ENCODE data around the gene TRPM5. TPM values are rescaled to one million over a fixed set of nuclear protein-coding genes. Genes with fewer than 3 reads are reported as not detected.

Gene TRPM5
- total and polyA plus RNA-seq, 4 donors = 0.05 TPM; not detected in 3

GRCh38 chr11:2432171-2432621 is 12.1 kb downstream of the TRPM5 start:
- no peak overlapping the region for H3K27ac ChIP-seq (ENCODE audit: low read depth in 1 of 2, low read length in 2 of 2)
- no peaks in the 10 kb centered on the region for H3K27me3 ChIP-seq (ENCODE audit: control insufficient read depth in 4 of 4, insufficient read depth in 4 of 4, low read length in 3 of 4)
- no peaks in the 10 kb centered on the region for H3K36me3 ChIP-seq (ENCODE audit: control insufficient read depth in 4 of 4, insufficient read depth in 3 of 4, low read depth in 1 of 4, low read length in 3 of 4)
- 80% methylated on average over 15 of the region's 15 CpGs for WGBS
- no peak for DNase-seq (ENCODE audit: low spot score)
- H3K4me1 ChIP-seq (ENCODE audit: control insufficient read depth in 4 of 4, insufficient read depth in 4 of 4, low read length in 3 of 4) = no peaks in the 10 kb centered on the region
- no peaks in the 10 kb centered on the region for H3K9me3 ChIP-seq (ENCODE audit: control insufficient read depth in 4 of 4, low read length in 3 of 4)
- no peak overlapping the region for H3K9ac ChIP-seq (ENCODE audit: low read depth in 1 of 2, low read length in 2 of 2)
- no peak for TF ChIP-seq SP1 (IDR thresholded peaks at IDR 0.05)
- no peak for TF ChIP-seq FOXA2 (IDR thresholded peaks at IDR 0.05)
- TF ChIP-seq FOXA1 (IDR thresholded peaks at IDR 0.05) = no peak
- no peak for TF ChIP-seq TAF1 (conservative IDR thresholded peaks at IDR 0.05)
- no peak for TF ChIP-seq RXRA (IDR thresholded peaks at IDR 0.05)
- TF ChIP-seq MAX (IDR thresholded peaks at IDR 0.05) = no peak
- no peak for TF ChIP-seq GABPA (IDR thresholded peaks at IDR 0.05 in 1 of 2, conservative IDR thresholded peaks at IDR 0.05 in 1 of 2)
- no peak for TF ChIP-seq REST (IDR thresholded peaks at IDR 0.05)
- no peak overlapping the region for H3K4me3 ChIP-seq (ENCODE audit: low read depth in 1 of 3, low read length in 3 of 3)

GRCh38 chr11:2431395-2431794 is 12.9 kb downstream of the TRPM5 start:
- no peaks in the 10 kb centered on the region for H3K4me1 ChIP-seq (ENCODE audit: control insufficient read depth in 4 of 4, insufficient read depth in 4 of 4, low read length in 3 of 4)
- TF ChIP-seq FOXA2 (IDR thresholded peaks at IDR 0.05) (no peak), RAD21 (IDR thresholded peaks at IDR 0.05) (no peak), SP1 (IDR thresholded peaks at IDR 0.05) (no peak), HNF4G (IDR thresholded peaks at IDR 0.05) (no peak), NR2F2 (IDR thresholded peaks at IDR 0.05) (no peak), MAX (IDR thresholded peaks at IDR 0.05) (no peak), JUND (IDR thresholded peaks at IDR 0.05) (no peak), REST (IDR thresholded peaks at IDR 0.05) (no peak), TAF1 (conservative IDR thresholded peaks at IDR 0.05) (no peak), FOXA1 (IDR thresholded peaks at IDR 0.05) (no peak), HNF4A (conservative IDR thresholded peaks at IDR 0.05) (no peak), GABPA (IDR thresholded peaks at IDR 0.05 in 1 of 2, conservative IDR thresholded peaks at IDR 0.05 in 1 of 2) (no peak), YY1 (IDR thresholded peaks at IDR 0.05) (no peak)
- TF ChIP-seq, protein P1, sequence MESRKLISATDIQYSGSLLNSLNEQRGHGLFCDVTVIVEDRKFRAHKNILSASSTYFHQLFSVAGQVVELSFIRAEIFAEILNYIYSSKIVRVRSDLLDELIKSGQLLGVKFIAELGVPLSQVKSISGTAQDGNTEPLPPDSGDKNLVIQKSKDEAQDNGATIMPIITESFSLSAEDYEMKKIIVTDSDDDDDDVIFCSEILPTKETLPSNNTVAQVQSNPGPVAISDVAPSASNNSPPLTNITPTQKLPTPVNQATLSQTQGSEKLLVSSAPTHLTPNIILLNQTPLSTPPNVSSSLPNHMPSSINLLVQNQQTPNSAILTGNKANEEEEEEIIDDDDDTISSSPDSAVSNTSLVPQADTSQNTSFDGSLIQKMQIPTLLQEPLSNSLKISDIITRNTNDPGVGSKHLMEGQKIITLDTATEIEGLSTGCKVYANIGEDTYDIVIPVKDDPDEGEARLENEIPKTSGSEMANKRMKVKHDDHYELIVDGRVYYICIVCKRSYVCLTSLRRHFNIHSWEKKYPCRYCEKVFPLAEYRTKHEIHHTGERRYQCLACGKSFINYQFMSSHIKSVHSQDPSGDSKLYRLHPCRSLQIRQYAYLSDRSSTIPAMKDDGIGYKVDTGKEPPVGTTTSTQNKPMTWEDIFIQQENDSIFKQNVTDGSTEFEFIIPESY (IDR thresholded peaks at IDR 0.05) = no peak
- 81% methylated on average over 1 of the region's 1 CpG for WGBS
- no peak for DNase-seq (ENCODE audit: low spot score)
- H3K4me3 ChIP-seq (ENCODE audit: low read depth in 1 of 3, low read length in 3 of 3) = no peak overlapping the region
- H3K9me3 ChIP-seq (ENCODE audit: control insufficient read depth in 4 of 4, low read length in 3 of 4) = no peaks in the 10 kb centered on the region
- no peak overlapping the region for H3K9ac ChIP-seq (ENCODE audit: low read depth in 1 of 2, low read length in 2 of 2)
- no peaks in the 10 kb centered on the region for H3K27me3 ChIP-seq (ENCODE audit: control insufficient read depth in 4 of 4, insufficient read depth in 4 of 4, low read length in 3 of 4)
- no peaks in the 10 kb centered on the region for H3K36me3 ChIP-seq (ENCODE audit: control insufficient read depth in 4 of 4, insufficient read depth in 3 of 4, low read depth in 1 of 4, low read length in 3 of 4)
- no peak overlapping the region for H3K27ac ChIP-seq (ENCODE audit: low read depth in 1 of 2, low read length in 2 of 2)

Measured in liver (tissue), 9 donors.